Hepatocyte (in vitro differentiated cells): ENCODE measurements around the gene GALNT4.

Source experiments
- EZH2 ChIP-seq: fragments of 200-600 bp; sonication (generic); IDR thresholded peaks from 2 replicates; pipeline ENCODE4 v1.6.1; 2016; ENCODE audit warnings: antibody characterized with exemption, mild to moderate bottlenecking, borderline replicate concordance
- TF ChIP-seq, protein P1 (sequence below): fragments of 200-600 bp; sonication (generic); IDR thresholded peaks from 2 replicates; pipeline ENCODE4 v1.5.1; 2016; ENCODE audit warnings: antibody characterized with exemption, mild to moderate bottlenecking; ENCODE audit not compliant: poor library complexity

DNA sequence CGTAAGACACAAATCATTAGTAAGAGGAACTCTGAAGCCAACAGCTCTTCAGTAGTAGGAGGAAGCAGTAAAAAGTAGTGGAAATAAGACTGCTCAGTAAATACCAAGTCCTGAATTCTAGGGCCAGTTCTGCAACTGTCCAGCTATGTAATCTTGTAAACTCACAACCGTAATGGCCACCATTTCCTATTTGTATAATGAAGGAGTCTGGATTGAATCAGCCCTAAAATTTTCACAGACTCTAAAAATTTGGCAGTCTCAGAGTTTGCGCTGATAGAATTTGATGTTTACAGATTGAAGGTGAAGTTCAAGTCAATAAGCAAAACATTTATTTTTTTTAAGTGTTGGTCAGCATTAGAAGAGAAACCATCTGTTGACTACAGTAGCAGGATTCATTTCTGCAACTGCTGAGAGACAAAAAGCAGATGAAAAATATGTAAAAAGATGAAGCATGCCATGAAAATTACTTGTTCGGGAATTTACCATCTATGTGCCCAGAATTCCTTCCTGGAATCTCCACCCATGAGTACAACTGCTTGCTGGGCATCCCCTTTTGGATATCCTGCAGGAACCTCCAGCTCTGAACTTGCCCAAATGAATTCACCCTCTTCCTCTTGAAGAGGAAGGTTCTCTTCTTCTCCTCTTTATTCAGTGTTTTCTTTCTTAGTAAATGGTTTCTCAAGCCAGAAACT lies 47.5 kb downstream of the GALNT4 start:
- TF ChIP-seq, protein P1, sequence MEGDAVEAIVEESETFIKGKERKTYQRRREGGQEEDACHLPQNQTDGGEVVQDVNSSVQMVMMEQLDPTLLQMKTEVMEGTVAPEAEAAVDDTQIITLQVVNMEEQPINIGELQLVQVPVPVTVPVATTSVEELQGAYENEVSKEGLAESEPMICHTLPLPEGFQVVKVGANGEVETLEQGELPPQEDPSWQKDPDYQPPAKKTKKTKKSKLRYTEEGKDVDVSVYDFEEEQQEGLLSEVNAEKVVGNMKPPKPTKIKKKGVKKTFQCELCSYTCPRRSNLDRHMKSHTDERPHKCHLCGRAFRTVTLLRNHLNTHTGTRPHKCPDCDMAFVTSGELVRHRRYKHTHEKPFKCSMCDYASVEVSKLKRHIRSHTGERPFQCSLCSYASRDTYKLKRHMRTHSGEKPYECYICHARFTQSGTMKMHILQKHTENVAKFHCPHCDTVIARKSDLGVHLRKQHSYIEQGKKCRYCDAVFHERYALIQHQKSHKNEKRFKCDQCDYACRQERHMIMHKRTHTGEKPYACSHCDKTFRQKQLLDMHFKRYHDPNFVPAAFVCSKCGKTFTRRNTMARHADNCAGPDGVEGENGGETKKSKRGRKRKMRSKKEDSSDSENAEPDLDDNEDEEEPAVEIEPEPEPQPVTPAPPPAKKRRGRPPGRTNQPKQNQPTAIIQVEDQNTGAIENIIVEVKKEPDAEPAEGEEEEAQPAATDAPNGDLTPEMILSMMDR = no peak
- TF ChIP-seq EZH2 = no peak
